Measurements from ENCODE around the gene EIF2S3B. TPM values are rescaled to one million over a fixed set of nuclear protein-coding genes. Genes with fewer than 3 reads are reported as not detected.

The EIF2S3B gene
- total and polyA plus RNA-seq, 2 donors: 1.1 to 1.6 TPM

- WGBS: 51% methylated on average over 2 of the region's 2 CpGs
- H3K4me1 ChIP-seq (ENCODE audit: insufficient read depth): no peaks in the 10 kb centered on the region
These were observed 15.9 kb downstream of the EIF2S3B start for GRCh38 chr12:10521555-10521954.

GRCh38 chr12:10528174-10528953 is 22.7 kb downstream of the EIF2S3B start:
- H3K4me3 ChIP-seq (ENCODE audit: low read depth, low read length): no peak overlapping the region
- DNase-seq (ENCODE audit: extremely low spot score): no peak
- no peaks in the 10 kb centered on the region for H3K36me3 ChIP-seq (ENCODE audit: insufficient read depth)
- H3K27ac ChIP-seq (ENCODE audit: low read depth): no peak overlapping the region
- 48% methylated on average over 2 of the region's 2 CpGs for WGBS
- no peaks in the 10 kb centered on the region for H3K4me1 ChIP-seq (ENCODE audit: insufficient read depth)

More at GRCh38 chr12:10521555-10521954, 15.9 kb downstream of the EIF2S3B start:
- no peaks in the 10 kb centered on the region for H3K36me3 ChIP-seq (ENCODE audit: insufficient read depth)
- no peak for DNase-seq (ENCODE audit: extremely low spot score)
- no peak overlapping the region for H3K4me3 ChIP-seq (ENCODE audit: low read depth, low read length)
- no peak overlapping the region for H3K27ac ChIP-seq (ENCODE audit: low read depth)

DNA sequence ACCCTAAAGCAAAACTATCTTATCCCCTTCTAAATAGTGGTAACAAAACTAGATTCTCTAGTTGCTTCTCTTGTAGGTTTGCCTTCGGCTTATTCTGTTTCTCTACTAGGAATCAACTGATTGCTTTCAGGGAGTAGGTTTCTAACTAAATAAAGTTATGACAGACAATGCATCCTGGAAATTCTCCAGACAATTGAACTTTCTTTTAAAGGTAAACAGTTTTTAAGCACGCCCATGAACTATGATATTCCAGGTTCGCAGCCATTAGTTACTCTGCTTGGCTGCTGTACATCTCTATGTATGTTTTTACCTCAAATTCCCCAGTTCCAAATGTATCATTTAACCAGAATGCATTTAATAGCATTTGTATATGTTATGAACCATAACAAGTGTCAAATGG is 23.9 kb downstream of the EIF2S3B start:
- 78% methylated on average over 3 of the region's 3 CpGs for WGBS
- Histone ChIP-seq H3K4me1 (ENCODE audit: insufficient read depth) (no peaks in the 10 kb centered on the region), H3K4me3 (ENCODE audit: low read depth, low read length) (no peak overlapping the region), H3K36me3 (ENCODE audit: insufficient read depth) (no peaks in the 10 kb centered on the region), H3K27ac (ENCODE audit: low read depth) (no peak overlapping the region)
- no peak for DNase-seq (ENCODE audit: extremely low spot score)

- WGBS: 69% methylated on average over 3 of the region's 3 CpGs
- Histone ChIP-seq H3K27ac (ENCODE audit: low read depth) (no peak overlapping the region), H3K4me1 (ENCODE audit: insufficient read depth) (no peaks in the 10 kb centered on the region), H3K36me3 (ENCODE audit: insufficient read depth) (no peaks in the 10 kb centered on the region), H3K4me3 (ENCODE audit: low read depth, low read length) (no peak overlapping the region)
- DNase-seq (ENCODE audit: extremely low spot score): no peak
These were observed 32.0 kb downstream of the EIF2S3B start for GRCh38 chr12:10537721-10538120.

GRCh38 chr12:10540776-10541205 is 35.1 kb downstream of the EIF2S3B start:
- no peak overlapping the region for H3K4me3 ChIP-seq (ENCODE audit: low read depth, low read length)
- no peaks in the 10 kb centered on the region for H3K4me1 ChIP-seq (ENCODE audit: insufficient read depth)
- no peak for DNase-seq (ENCODE audit: extremely low spot score)
- 82% methylated on average over 2 of the region's 2 CpGs for WGBS
- no peak overlapping the region for H3K27ac ChIP-seq (ENCODE audit: low read depth)
- H3K36me3 ChIP-seq (ENCODE audit: insufficient read depth): no peaks in the 10 kb centered on the region

- H3K4me1 ChIP-seq (ENCODE audit: insufficient read depth): no peaks in the 10 kb centered on the region
- no peaks in the 10 kb centered on the region for H3K36me3 ChIP-seq (ENCODE audit: insufficient read depth)
- no peak overlapping the region for H3K4me3 ChIP-seq (ENCODE audit: low read depth, low read length)
- DNase-seq (ENCODE audit: extremely low spot score): no peak
- no peak overlapping the region for H3K27ac ChIP-seq (ENCODE audit: low read depth)
- WGBS: 83% methylated on average over 7 of the region's 7 CpGs
These were observed 37.8 kb downstream of the EIF2S3B start for GRCh38 chr12:10543499-10543898.

DNA sequence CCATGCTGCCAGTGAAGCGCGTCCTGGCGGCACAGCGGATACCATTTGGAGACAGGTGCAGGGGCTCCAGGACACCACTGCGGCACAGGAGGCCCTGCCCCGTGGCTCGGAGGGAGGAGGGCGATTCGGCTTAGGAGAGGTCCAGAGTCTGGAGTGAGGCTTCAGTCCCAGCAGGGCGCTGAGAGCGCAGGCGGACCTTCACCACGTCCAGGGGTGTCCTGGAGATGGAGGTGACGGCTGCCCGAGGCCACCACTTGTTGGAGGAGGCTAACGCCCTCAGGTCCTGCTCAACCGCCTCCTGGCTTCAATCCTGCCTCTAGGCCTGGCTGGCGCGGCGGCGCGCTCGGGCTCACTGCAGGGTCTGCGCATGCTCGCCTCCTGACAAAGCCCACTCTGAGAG is 45.7 kb downstream of the EIF2S3B start:
- 96% methylated on average over 25 of the region's 25 CpGs for WGBS
- Histone ChIP-seq H3K36me3 (ENCODE audit: insufficient read depth) (no peaks in the 10 kb centered on the region), H3K4me1 (ENCODE audit: insufficient read depth) (no peaks in the 10 kb centered on the region), H3K27ac (ENCODE audit: low read depth) (no peak overlapping the region), H3K4me3 (ENCODE audit: low read depth, low read length) (no peak overlapping the region)
- DNase-seq (ENCODE audit: extremely low spot score): no peak

DNA sequence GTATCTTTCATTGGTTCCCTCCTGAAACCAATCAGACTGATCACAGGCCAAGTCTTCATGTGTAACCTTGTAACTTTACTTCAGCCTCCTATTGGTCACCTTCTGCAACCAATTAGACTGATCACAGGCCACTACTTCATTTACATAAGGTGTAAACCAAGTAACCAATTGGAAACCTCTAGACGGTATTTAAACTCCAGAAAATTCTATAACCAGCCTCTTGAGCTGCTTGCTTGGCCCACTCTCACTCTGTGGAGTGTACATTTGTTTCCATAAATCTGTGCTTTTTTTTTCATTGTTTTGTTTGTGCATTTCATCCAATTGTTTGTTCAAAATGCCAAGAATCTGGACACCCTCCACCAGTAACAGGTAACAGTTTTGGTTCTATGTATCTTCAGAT is 47.5 kb downstream of the EIF2S3B start:
- no peak for DNase-seq (ENCODE audit: extremely low spot score)
- WGBS: 85% methylated on average over 1 of the region's 1 CpG
- H3K36me3 ChIP-seq (ENCODE audit: insufficient read depth): no peaks in the 10 kb centered on the region

DNA sequence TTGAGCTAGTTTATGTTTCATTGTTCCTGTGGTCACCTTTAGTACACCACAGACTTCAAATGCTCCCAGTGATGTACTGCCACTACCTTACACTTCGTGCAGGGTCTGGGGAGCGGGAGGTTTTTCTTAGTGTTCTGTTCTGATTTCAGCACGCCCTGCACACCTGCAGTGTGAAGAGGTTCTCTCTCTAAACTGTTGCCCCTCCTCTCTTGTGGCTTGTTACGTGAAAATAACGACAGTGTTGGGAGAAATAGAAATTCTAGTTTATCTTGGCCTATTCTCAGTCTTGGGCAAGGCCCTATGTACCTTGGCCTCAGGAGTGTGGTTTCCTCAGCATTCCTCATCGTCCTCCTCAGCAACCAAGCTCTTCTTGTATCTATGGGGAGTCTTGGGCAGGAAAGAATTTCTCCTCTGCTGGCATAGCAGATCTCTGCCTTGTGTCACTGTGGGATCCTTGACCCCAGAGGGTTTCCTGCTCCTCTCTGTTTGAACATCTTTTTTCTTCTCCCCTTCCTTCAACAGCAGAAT is 48.6 kb downstream of the EIF2S3B start:
- DNase-seq (ENCODE audit: extremely low spot score): no peak
- H3K4me1 ChIP-seq (ENCODE audit: insufficient read depth): no peaks in the 10 kb centered on the region
- H3K27ac ChIP-seq (ENCODE audit: low read depth): no peak overlapping the region
- 81% methylated on average over 6 of the region's 6 CpGs for WGBS
- no peak overlapping the region for H3K4me3 ChIP-seq (ENCODE audit: low read depth, low read length)
- H3K36me3 ChIP-seq (ENCODE audit: insufficient read depth): no peaks in the 10 kb centered on the region

More for the DNA sequence above, 47.5 kb downstream of the EIF2S3B start:
- Histone ChIP-seq H3K4me1 (ENCODE audit: insufficient read depth) (no peaks in the 10 kb centered on the region), H3K27ac (ENCODE audit: low read depth) (no peak overlapping the region), H3K4me3 (ENCODE audit: low read depth, low read length) (no peak overlapping the region)

GRCh38 chr12:10554756-10555481 is 49.2 kb downstream of the EIF2S3B start:
- H3K4me1 ChIP-seq (ENCODE audit: insufficient read depth): no peaks in the 10 kb centered on the region
- H3K4me3 ChIP-seq (ENCODE audit: low read depth, low read length): no peak overlapping the region
- H3K36me3 ChIP-seq (ENCODE audit: insufficient read depth): no peaks in the 10 kb centered on the region
- 79% methylated on average over 7 of the region's 7 CpGs for WGBS
- no peak for DNase-seq (ENCODE audit: extremely low spot score)
- no peak overlapping the region for H3K27ac ChIP-seq (ENCODE audit: low read depth)

GRCh38 chr12:10557329-10557728 is 51.6 kb downstream of the EIF2S3B start:
- H3K27ac ChIP-seq (ENCODE audit: low read depth): no peak overlapping the region

DNA sequence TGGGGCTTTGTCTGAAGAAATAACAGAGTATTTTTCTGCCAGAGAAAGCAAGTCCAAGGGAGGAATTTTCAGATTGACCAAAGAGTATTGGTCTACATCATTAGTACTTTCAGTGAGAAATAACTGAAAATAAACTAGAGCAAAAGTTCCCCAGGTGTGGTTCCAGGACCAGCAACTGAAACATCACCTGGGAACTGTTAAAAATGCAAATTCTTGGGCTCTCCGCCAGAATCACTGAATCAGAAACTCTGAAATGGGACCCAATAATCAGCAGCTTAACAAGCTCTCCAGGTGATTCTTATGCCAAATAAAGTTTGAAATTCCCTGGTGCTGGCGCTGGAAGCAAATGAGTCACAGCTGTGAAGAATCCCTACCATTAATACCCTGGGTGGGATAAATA is 52.1 kb downstream of the EIF2S3B start:
- Histone ChIP-seq H3K27ac (ENCODE audit: low read depth) (no peak overlapping the region), H3K36me3 (ENCODE audit: insufficient read depth) (no peaks in the 10 kb centered on the region), H3K4me1 (ENCODE audit: insufficient read depth) (no peaks in the 10 kb centered on the region), H3K4me3 (ENCODE audit: low read depth, low read length) (no peak overlapping the region)
- no peak for DNase-seq (ENCODE audit: extremely low spot score)
- WGBS: 68% methylated on average over 2 of the region's 2 CpGs

More at GRCh38 chr12:10557329-10557728, 51.6 kb downstream of the EIF2S3B start:
- H3K4me1 ChIP-seq (ENCODE audit: insufficient read depth): no peaks in the 10 kb centered on the region
- H3K4me3 ChIP-seq (ENCODE audit: low read depth, low read length): no peak overlapping the region
- H3K36me3 ChIP-seq (ENCODE audit: insufficient read depth): no peaks in the 10 kb centered on the region
- DNase-seq (ENCODE audit: extremely low spot score): no peak
- WGBS: 66% methylated on average over 6 of the region's 6 CpGs

Data from urinary bladder (tissue), 4 donors.